Liver (tissue), 9 donors: ENCODE measurements around the gene PATL2. TPM values are rescaled to one million over a fixed set of nuclear protein-coding genes. Genes with fewer than 3 reads are reported as not detected.

Experiments used
- DNase-seq: peaks from one replicate; pipeline ENCODE4 v3.0.0-alpha.2; 2017; ENCODE audit warnings: low spot score
- H3K27ac ChIP-seq, 2 donors: one replicate each; pipeline ENCODE4 v1.7.0; 2013; ENCODE audit warnings: inconsistent platforms in 2 of 2, low read length in 2 of 2, control low read depth in 1 of 2, low read depth in 1 of 2, mild to moderate bottlenecking in 1 of 2
- H3K27me3 ChIP-seq, 4 donors: one replicate each; pipeline versions ENCODE4 v1.6.1 to v1.7.0; 2013; ENCODE audit warnings: low read length in 3 of 4, inconsistent platforms in 1 of 4, mild to moderate bottlenecking in 1 of 4, moderate library complexity in 1 of 4; ENCODE audit not compliant: control insufficient read depth in 4 of 4, insufficient read depth in 4 of 4
- H3K36me3 ChIP-seq, 4 donors: one replicate each; pipeline versions ENCODE4 v1.6.1 to v1.7.0; 2013; ENCODE audit warnings: low read length in 3 of 4, mild to moderate bottlenecking in 3 of 4, low read depth in 1 of 4, moderate library complexity in 1 of 4; ENCODE audit not compliant: control insufficient read depth in 4 of 4, insufficient read depth in 3 of 4
- H3K4me1 ChIP-seq, 4 donors: one replicate each; pipeline versions ENCODE4 v1.6.1 to v1.7.0; 2013; ENCODE audit warnings: low read length in 3 of 4, mild to moderate bottlenecking in 3 of 4, moderate library complexity in 1 of 4; ENCODE audit not compliant: control insufficient read depth in 4 of 4, insufficient read depth in 4 of 4
- H3K4me3 ChIP-seq, 3 donors: one replicate each; pipeline versions ENCODE4 v1.6.1 to v1.7.0; 2013; ENCODE audit warnings: low read length in 3 of 3, control low read depth in 1 of 3, low read depth in 1 of 3, mild to moderate bottlenecking in 1 of 3
- H3K9ac ChIP-seq, 2 donors: one replicate each; pipeline ENCODE4 v1.7.0; 2013; ENCODE audit warnings: low read length in 2 of 2, mild to moderate bottlenecking in 2 of 2, moderate library complexity in 2 of 2, control low read depth in 1 of 2, low read depth in 1 of 2
- H3K9me3 ChIP-seq, 4 donors: one replicate each; pipeline versions ENCODE4 v1.6.1 to v1.7.0; 2013; ENCODE audit warnings: low read length in 3 of 4; ENCODE audit not compliant: control insufficient read depth in 4 of 4
- CTCF ChIP-seq: fragments of 150-350 bp; IDR thresholded peaks from 2 replicates; pipeline ENCODE4 v1.5.1; 2017; ENCODE audit warnings: improper control_type of control experiment, low read depth, low read length; ENCODE audit not compliant: missing input control
- EGR1 ChIP-seq, 2 donors: IDR thresholded peaks; 2 replicates each; pipeline ENCODE4 v1.6.1; 2016 to 2018; ENCODE audit warnings: antibody characterized with exemption in 2 of 2, low read depth in 2 of 2
- GABPA ChIP-seq, 2 donors: IDR thresholded peaks in 1 of 2; conservative IDR thresholded peaks in 1 of 2; 2 replicates each; pipeline ENCODE4 v1.6.1; 2016; ENCODE audit warnings: antibody characterized with exemption in 2 of 2, mild to moderate bottlenecking in 1 of 2, moderate library complexity in 1 of 2
- HNF4A ChIP-seq, 2 donors: conservative IDR thresholded peaks; 2 replicates each; pipeline ENCODE4 v1.6.1; 2016; ENCODE audit warnings: antibody characterized with exemption in 2 of 2, mild to moderate bottlenecking in 2 of 2
- JUND ChIP-seq, 2 donors: IDR thresholded peaks; 2 replicates each; pipeline ENCODE4 v1.6.1; 2016; ENCODE audit warnings: antibody characterized with exemption in 2 of 2
- MAX ChIP-seq: IDR thresholded peaks from 2 replicates; pipeline ENCODE4 v1.6.1; 2016; ENCODE audit warnings: antibody characterized with exemption
- NR2F2 ChIP-seq: IDR thresholded peaks from 2 replicates; pipeline ENCODE4 v1.6.1; 2016; ENCODE audit warnings: antibody characterized with exemption
- REST ChIP-seq: IDR thresholded peaks from 2 replicates; pipeline ENCODE4 v1.6.1; 2016; ENCODE audit warnings: antibody characterized with exemption, mild to moderate bottlenecking
- RXRA ChIP-seq, 2 donors: IDR thresholded peaks; 2 replicates each; pipeline ENCODE4 v1.6.1; 2017 to 2018; ENCODE audit warnings: antibody characterized with exemption in 2 of 2, mild to moderate bottlenecking in 1 of 2
- SP1 ChIP-seq: IDR thresholded peaks from 2 replicates; pipeline ENCODE4 v1.6.1; 2018; ENCODE audit warnings: antibody characterized with exemption, mild to moderate bottlenecking
- YY1 ChIP-seq: IDR thresholded peaks from 2 replicates; pipeline ENCODE4 v1.6.1; 2016; ENCODE audit warnings: antibody characterized with exemption, mild to moderate bottlenecking
- WGBS: extraction: QIAGEN DNeasy Blood & Tissue Kit; methylation state at CpG from one replicate; pipeline ENCODE4 v1.1.7; 2013; 5-methylcytosine and 5-hydroxymethylcytosine counted together
- polyA plus RNA-seq, 2 donors: library from polyadenylated mRNA; stranded (reverse) in 1 of 2; unstranded in 1 of 2; fragments of 200-250 nt in 1 of 2; fragments of >200 nt in 1 of 2; fragmentation: Nextera tagmentation in 1 of 2; extraction: Ambion mirVana in 1 of 2; gene quantifications; one replicate each; pipeline versions ENCODE4 v1.2.1 to v1.2.3, GENCODE V29; 2013 to 2015
- total RNA-seq, 2 donors: library from RNA; depleted of rRNA; stranded (reverse); fragments of >200 nt; gene quantifications; one replicate each; pipeline ENCODE4 v1.2.3, GENCODE V29; 2014
- TF ChIP-seq, protein P1 (sequence below): IDR thresholded peaks from 2 replicates; pipeline ENCODE4 v1.6.1; 2016; ENCODE audit warnings: antibody characterized with exemption
- TF ChIP-seq, protein P2 (sequence below): IDR thresholded peaks from 2 replicates; pipeline ENCODE4 v1.6.1; 2016; ENCODE audit warnings: antibody characterized with exemption
- donor health status: healthy.
- donor health status: healthy.
- donor health status: healthy.
- donor health status: healthy.
- donor health status: healthy.

Gene PATL2
- total and polyA plus RNA-seq, 4 donors = 0.32 to 1.0 (median 0.67) TPM

GRCh38 chr15:44663410-44664308 is 47.5 kb downstream of the PATL2 start, which contains the start of gene SPG11 (continued):
- TF ChIP-seq CTCF = peak; percentile 98
- peak; percentile 21 for TF ChIP-seq NR2F2

GRCh38 chr15:44662478-44663409 is 48.4 kb downstream of the PATL2 start:
- 3% methylated on average over 34 of the region's 34 CpGs for WGBS
- Histone ChIP-seq H3K9ac (peak overlapping the region; percentile 81 to 99), H3K36me3 (peaks cover 5 to 11% (median 7%) of the 10 kb centered on the region in 4 donors), H3K27me3 (no peaks in the 10 kb centered on the region), H3K9me3 (no peaks in the 10 kb centered on the region), H3K4me3 (peak overlapping the region; percentile 81 to 99 (median 91)), H3K4me1 (peaks cover 0 to 8% (median 5%) of the 10 kb centered on the region in 4 donors), H3K27ac (peak overlapping the region; percentile 97 to 98)
- TF ChIP-seq, protein P1, sequence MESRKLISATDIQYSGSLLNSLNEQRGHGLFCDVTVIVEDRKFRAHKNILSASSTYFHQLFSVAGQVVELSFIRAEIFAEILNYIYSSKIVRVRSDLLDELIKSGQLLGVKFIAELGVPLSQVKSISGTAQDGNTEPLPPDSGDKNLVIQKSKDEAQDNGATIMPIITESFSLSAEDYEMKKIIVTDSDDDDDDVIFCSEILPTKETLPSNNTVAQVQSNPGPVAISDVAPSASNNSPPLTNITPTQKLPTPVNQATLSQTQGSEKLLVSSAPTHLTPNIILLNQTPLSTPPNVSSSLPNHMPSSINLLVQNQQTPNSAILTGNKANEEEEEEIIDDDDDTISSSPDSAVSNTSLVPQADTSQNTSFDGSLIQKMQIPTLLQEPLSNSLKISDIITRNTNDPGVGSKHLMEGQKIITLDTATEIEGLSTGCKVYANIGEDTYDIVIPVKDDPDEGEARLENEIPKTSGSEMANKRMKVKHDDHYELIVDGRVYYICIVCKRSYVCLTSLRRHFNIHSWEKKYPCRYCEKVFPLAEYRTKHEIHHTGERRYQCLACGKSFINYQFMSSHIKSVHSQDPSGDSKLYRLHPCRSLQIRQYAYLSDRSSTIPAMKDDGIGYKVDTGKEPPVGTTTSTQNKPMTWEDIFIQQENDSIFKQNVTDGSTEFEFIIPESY = no peak
- TF ChIP-seq EGR1 (IDR thresholded peaks at IDR 0.05; ENCODE audit: low read depth in 2 of 2) (no peak), SP1 (no peak), JUND (IDR thresholded peaks at IDR 0.05) (peak in 1 of 2 donors; percentile 7), GABPA (IDR thresholded peaks at IDR 0.05 in 1 of 2, conservative IDR thresholded peaks at IDR 0.05 in 1 of 2) (no peak), HNF4A (conservative IDR thresholded peaks at IDR 0.05) (peak; percentile 1 to 20), REST (peak; percentile 59), YY1 (no peak), MAX (peak; percentile 10), RXRA (IDR thresholded peaks at IDR 0.05) (peak in 1 of 2 donors; percentile 35)
- TF ChIP-seq, protein P2, sequence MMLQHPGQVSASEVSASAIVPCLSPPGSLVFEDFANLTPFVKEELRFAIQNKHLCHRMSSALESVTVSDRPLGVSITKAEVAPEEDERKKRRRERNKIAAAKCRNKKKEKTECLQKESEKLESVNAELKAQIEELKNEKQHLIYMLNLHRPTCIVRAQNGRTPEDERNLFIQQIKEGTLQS = no peak
- peak; percentile 65 for DNase-seq
